Ovary (tissue), 3 donors: ENCODE data around the gene CCDC174.

Experiments used
- CTCF ChIP-seq, 3 donors: fragments of 450-650 bp in 2 of 3; fragments of 200-600 bp in 1 of 3; IDR thresholded peaks; one replicate each; pipeline versions ENCODE4 v1.5.1 to v1.8.0; 2016 to 2022; ENCODE audit warnings: antibody characterized with exemption in 3 of 3, mild to moderate bottlenecking in 1 of 3
- EP300 ChIP-seq: sonication (generic); formaldehyde crosslinking; IDR thresholded peaks from one replicate; pipeline ENCODE4 v1.6.1; 2017; ENCODE audit warnings: antibody characterized with exemption
- POLR2A ChIP-seq: fragments of 450-650 bp; IDR thresholded peaks from one replicate; pipeline ENCODE4 v1.6.1; 2017; ENCODE audit warnings: antibody characterized with exemption, mild to moderate bottlenecking, moderate library complexity
- donor health status: DM: no; HTN: no; CAD: no.

- TF ChIP-seq CTCF (IDR thresholded peaks at IDR 0.05) (no peak), POLR2A (no peak), EP300 (no peak)
These were observed 19.1 kb upstream of the CCDC174 start for GRCh38 chr3:14632442-14632930.
